MM.1S (cell line): ENCODE measurements around the gene MR1.

Source experiments
- DNase-seq: peaks from one replicate; pipeline ENCODE4 v3.0.0-alpha.2; 2015
- H2AFZ ChIP-seq: fragments of 300-600 bp; sonication (generic); 2 replicates; pipeline ENCODE4 v1.6.0; 2016; ENCODE audit warnings: antibody characterized with exemption, low read length
- H3F3A ChIP-seq: fragments of 300-600 bp; sonication (generic); 2 replicates; pipeline ENCODE4 v1.6.1; 2016; ENCODE audit warnings: mild to moderate bottlenecking, antibody characterized with exemption, low read length, moderate library complexity, mixed read lengths; ENCODE audit not compliant: insufficient read depth
- H3K27ac ChIP-seq: fragments of 300-600 bp; sonication (generic); 2 replicates; pipeline ENCODE4 v1.5.1; 2016; ENCODE audit warnings: mild to moderate bottlenecking, low read length
- H3K27me3 ChIP-seq: fragments of 300-600 bp; sonication (generic); replicated peaks from 2 replicates; pipeline ENCODE4 v1.6.0; 2016; ENCODE audit warnings: low read length; ENCODE audit not compliant: insufficient read depth
- H3K36me3 ChIP-seq: fragments of 300-600 bp; sonication (generic); replicated peaks from 2 replicates; pipeline ENCODE4 v1.6.1; 2016; ENCODE audit warnings: mild to moderate bottlenecking, low read length, mixed read lengths; ENCODE audit not compliant: insufficient read depth
- H3K4me1 ChIP-seq: fragments of 300-600 bp; sonication (generic); 2 replicates; pipeline ENCODE4 v1.6.1; 2016; ENCODE audit warnings: low read length, mixed read lengths
- H3K4me2 ChIP-seq: fragments of 300-600 bp; sonication (generic); 2 replicates; pipeline ENCODE4 v1.6.0; 2016; ENCODE audit warnings: low read depth, low read length
- H3K4me3 ChIP-seq: fragments of 300-600 bp; sonication (generic); 2 replicates; pipeline ENCODE4 v1.5.1; 2016; ENCODE audit warnings: low read length, mixed read lengths
- H3K79me2 ChIP-seq: fragments of 300-600 bp; sonication (generic); 2 replicates; pipeline ENCODE4 v1.6.1; 2016; ENCODE audit warnings: mixed run types, low read length, mixed read lengths
- H3K9ac ChIP-seq: fragments of 300-600 bp; sonication (generic); 2 replicates; pipeline ENCODE4 v1.6.1; 2016; ENCODE audit warnings: low read length, mixed read lengths
- H3K9me2 ChIP-seq: fragments of 300-600 bp; sonication (generic); replicated peaks from 2 replicates; pipeline ENCODE4 v1.6.1; 2016; ENCODE audit warnings: mild to moderate bottlenecking, low read length, mixed read lengths; ENCODE audit not compliant: insufficient read depth
- H3K9me3 ChIP-seq: fragments of 300-600 bp; sonication (generic); replicated peaks from 2 replicates; pipeline ENCODE4 v1.6.1; 2016; ENCODE audit warnings: mild to moderate bottlenecking, low read length, mixed read lengths; ENCODE audit not compliant: insufficient read depth
- H4K20me1 ChIP-seq: fragments of 300-600 bp; sonication (generic); 2 replicates; pipeline ENCODE4 v1.6.1; 2016; ENCODE audit warnings: mild to moderate bottlenecking, low read length, moderate library complexity, mixed read lengths; ENCODE audit not compliant: insufficient read depth
- EZH2 ChIP-seq: fragments of 300-600 bp; sonication (generic); optimal IDR thresholded peaks from 2 replicates; pipeline ENCODE3; 2017; ENCODE audit warnings: low read depth, mild to moderate bottlenecking, antibody characterized with exemption, low read length, mixed read lengths
- EZH2phosphoT487 ChIP-seq: fragments of 300-600 bp; sonication (generic); IDR thresholded peaks from 2 replicates; pipeline ENCODE4 v1.6.1; 2018; ENCODE audit warnings: antibody characterized with exemption, low read length
- TF ChIP-seq, protein P1 (sequence below): fragments of 300-600 bp; sonication (generic); IDR thresholded peaks from 2 replicates; pipeline ENCODE4 v1.5.1; 2016; ENCODE audit warnings: antibody characterized with exemption, low read length, mixed read lengths

MR1 gene

DNA sequence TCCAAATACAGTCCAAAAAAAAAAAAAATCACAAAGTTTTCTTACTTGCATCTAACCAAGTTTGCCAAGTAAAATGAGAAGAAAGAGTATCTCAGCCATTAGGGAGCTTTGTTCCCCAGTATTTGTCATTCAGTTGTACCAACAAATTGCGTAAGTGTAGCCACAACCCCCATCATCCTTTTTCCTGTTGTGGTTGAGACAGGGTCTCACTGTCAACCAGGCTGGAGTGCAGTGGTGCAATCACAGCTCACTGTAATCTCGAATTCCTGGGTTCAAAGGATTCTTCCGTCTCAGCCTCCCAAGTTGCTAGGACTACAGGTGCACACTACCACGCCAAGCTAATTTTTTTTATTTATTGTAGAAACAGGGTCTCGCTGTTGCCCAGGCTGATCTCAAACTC, 20.6 kb upstream of the MR1 start:
- no peak overlapping the region for H2AFZ ChIP-seq
- H3F3A ChIP-seq = no peaks in the 10 kb centered on the region
- no peak overlapping the region for H3K9ac ChIP-seq
- no peaks in the 10 kb centered on the region for H3K4me1 ChIP-seq
- H3K9me3 ChIP-seq = no peaks in the 10 kb centered on the region
- no peaks in the 10 kb centered on the region for H3K9me2 ChIP-seq
- H3K79me2 ChIP-seq = peaks cover 83% of the 10 kb centered on the region
- H3K27ac ChIP-seq = no peak overlapping the region
- H4K20me1 ChIP-seq = 0 out of 2 replicates have a peak, but pooled peaks cover 3% of the 10 kb centered on the region
- no peak for DNase-seq
- H3K36me3 ChIP-seq = no peaks in the 10 kb centered on the region
- no peak overlapping the region for H3K4me2 ChIP-seq
- H3K27me3 ChIP-seq = no peaks in the 10 kb centered on the region
- TF ChIP-seq, protein P1, sequence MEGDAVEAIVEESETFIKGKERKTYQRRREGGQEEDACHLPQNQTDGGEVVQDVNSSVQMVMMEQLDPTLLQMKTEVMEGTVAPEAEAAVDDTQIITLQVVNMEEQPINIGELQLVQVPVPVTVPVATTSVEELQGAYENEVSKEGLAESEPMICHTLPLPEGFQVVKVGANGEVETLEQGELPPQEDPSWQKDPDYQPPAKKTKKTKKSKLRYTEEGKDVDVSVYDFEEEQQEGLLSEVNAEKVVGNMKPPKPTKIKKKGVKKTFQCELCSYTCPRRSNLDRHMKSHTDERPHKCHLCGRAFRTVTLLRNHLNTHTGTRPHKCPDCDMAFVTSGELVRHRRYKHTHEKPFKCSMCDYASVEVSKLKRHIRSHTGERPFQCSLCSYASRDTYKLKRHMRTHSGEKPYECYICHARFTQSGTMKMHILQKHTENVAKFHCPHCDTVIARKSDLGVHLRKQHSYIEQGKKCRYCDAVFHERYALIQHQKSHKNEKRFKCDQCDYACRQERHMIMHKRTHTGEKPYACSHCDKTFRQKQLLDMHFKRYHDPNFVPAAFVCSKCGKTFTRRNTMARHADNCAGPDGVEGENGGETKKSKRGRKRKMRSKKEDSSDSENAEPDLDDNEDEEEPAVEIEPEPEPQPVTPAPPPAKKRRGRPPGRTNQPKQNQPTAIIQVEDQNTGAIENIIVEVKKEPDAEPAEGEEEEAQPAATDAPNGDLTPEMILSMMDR = no peak
- TF ChIP-seq EZH2phosphoT487 (no peak), EZH2 (no peak)
- H3K4me3 ChIP-seq = no peak overlapping the region

GRCh38 chr1:181014477-181015250, 19.1 kb upstream of the MR1 start:
- H4K20me1 ChIP-seq = 0 out of 2 replicates have a peak, but pooled peaks cover 3% of the 10 kb centered on the region
- H3K4me2 ChIP-seq = no peak overlapping the region

DNA sequence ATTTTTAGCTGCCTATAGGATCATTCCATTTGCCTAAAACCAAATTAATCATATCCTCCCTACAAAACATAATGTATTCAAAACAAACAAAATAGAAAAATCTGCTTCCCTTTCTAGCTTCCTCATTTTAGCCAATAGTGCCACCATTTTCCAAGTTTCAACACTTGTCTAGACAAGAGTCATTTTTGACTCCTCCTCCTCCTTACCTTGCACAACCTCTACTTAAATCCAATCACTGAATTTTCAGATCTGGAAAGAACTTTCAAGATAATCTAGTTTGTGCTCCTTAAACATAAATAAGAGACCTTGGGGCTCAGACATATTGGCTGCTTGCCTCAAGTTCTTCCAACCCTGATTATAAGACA, 18.6 kb upstream of the MR1 start:
- no peak overlapping the region for H3K9ac ChIP-seq
- no peak overlapping the region for H3K4me3 ChIP-seq
- TF ChIP-seq EZH2phosphoT487 = no peak
- TF ChIP-seq, protein P1 = no peak
- no peak for TF ChIP-seq EZH2
- H2AFZ ChIP-seq = no peak overlapping the region
- H4K20me1 ChIP-seq = 0 out of 2 replicates have a peak, but pooled peaks cover 3% of the 10 kb centered on the region
- no peaks in the 10 kb centered on the region for H3K36me3 ChIP-seq
- DNase-seq = no peak
- no peaks in the 10 kb centered on the region for H3F3A ChIP-seq
- no peak overlapping the region for H3K27ac ChIP-seq
- peaks cover 88% of the 10 kb centered on the region for H3K79me2 ChIP-seq
- H3K4me2 ChIP-seq = no peak overlapping the region
- no peaks in the 10 kb centered on the region for H3K9me3 ChIP-seq
- H3K27me3 ChIP-seq = no peaks in the 10 kb centered on the region
- no peaks in the 10 kb centered on the region for H3K4me1 ChIP-seq
- no peaks in the 10 kb centered on the region for H3K9me2 ChIP-seq

More at GRCh38 chr1:181014477-181015250, 19.1 kb upstream of the MR1 start:
- Histone ChIP-seq H2AFZ (no peak overlapping the region), H3K4me3 (no peak overlapping the region), H3K9me3 (no peaks in the 10 kb centered on the region), H3K27ac (no peak overlapping the region), H3K9me2 (no peaks in the 10 kb centered on the region), H3F3A (no peaks in the 10 kb centered on the region), H3K4me1 (no peaks in the 10 kb centered on the region), H3K9ac (no peak overlapping the region), H3K79me2 (peaks cover 88% of the 10 kb centered on the region), H3K36me3 (no peaks in the 10 kb centered on the region), H3K27me3 (no peaks in the 10 kb centered on the region)
- no peak for DNase-seq
- TF ChIP-seq EZH2 (no peak), EZH2phosphoT487 (no peak)
- TF ChIP-seq, protein P1 = no peak
